ENCODE measurements around the gene SNTG2.
"Not testable (repeated sequence)": the region's sequence is repeated elsewhere in the genome, so short reads cannot be mapped to it uniquely, and the experiment has no call there.

Gene SNTG2

DNA sequence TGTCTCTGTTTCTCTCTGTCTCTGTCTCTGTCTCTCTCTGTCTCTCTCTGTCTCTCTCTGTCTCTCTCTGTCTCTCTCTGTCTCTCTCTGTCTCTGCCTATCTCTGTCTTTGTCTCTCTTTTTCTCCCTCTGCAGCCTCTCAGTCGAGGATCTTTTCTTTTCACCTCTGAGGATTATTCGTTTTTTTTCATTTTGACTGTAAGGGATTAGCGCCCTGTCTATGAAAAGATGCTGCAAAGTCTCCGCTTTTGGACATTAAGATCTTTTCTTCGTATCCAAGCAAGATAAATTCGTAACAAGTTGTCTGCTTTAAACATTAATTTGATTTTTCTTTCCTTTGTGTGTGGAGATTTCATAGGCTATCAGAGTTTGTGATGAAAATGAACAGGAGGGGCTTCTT, 271.4 kb downstream of the SNTG2 start:
- H3K4me1 Mint-ChIP-seq, result peaks cover 1% of the 10 kb centered on the region
- no peak for ATAC-seq
- H3K4me3 Mint-ChIP-seq, result no peak overlapping the region
- H3K27me3 Mint-ChIP-seq, result peaks cover 2% of the 10 kb centered on the region
- H3K27ac Mint-ChIP-seq, result no peak overlapping the region
- peaks cover 3% of the 10 kb centered on the region for H3K9me3 Mint-ChIP-seq
- H3K36me3 Mint-ChIP-seq (ENCODE audit: low read depth), result no peaks in the 10 kb centered on the region
- no peak for DNase-seq

DNA sequence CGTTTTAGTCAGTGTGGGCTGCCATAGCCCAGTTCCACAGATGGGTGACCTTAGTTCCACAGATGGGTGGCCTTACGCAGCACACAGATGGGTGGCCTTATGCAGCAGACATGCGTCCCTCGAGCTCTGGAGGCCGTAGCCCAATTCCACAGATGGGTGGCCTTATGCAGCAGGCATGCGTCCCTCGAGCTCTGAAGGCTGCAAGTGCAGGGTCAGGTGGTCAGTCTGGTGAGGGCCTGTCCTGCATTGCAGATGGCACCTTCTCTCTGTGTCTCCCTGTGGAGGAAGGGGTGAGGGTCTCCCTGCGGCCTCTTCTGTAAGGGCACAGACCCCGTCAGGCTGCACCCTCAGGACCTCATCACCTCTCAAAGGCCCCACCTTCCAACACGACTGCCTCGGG, 273.1 kb downstream of the SNTG2 start:
- no peak overlapping the region for H3K4me3 Mint-ChIP-seq
- peaks cover 2% of the 10 kb centered on the region for H3K27me3 Mint-ChIP-seq
- peaks cover 1% of the 10 kb centered on the region for H3K4me1 Mint-ChIP-seq
- DNase-seq, result no peak
- H3K27ac Mint-ChIP-seq, result no peak overlapping the region
- H3K9me3 Mint-ChIP-seq, result peaks cover 3% of the 10 kb centered on the region
- H3K36me3 Mint-ChIP-seq (ENCODE audit: low read depth), result no peaks in the 10 kb centered on the region
- no peak for ATAC-seq

DNA sequence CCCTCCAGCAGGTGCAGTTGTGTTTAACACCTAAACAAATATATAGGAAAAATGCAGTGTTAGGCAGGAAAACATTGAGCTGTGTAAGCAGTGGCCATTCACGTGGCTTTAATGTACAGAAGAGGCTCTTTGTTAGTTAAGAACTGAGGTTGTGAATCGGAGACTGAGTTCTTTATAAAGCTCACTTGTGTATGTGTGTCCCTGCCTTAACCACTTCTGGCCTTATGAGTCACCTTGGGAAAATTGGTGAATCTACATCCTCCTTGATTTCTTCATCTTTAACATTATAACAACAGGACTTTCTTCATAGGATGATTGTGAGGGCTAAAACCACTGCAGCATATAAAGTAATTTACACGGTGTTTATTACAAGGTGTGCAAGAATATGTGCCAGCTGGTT, 274.3 kb downstream of the SNTG2 start:
- Mint-ChIP-seq H3K9me3 (peaks cover 3% of the 10 kb centered on the region), H3K4me1 (peaks cover 1% of the 10 kb centered on the region), H3K27ac (no peak overlapping the region), H3K27me3 (peaks cover 2% of the 10 kb centered on the region), H3K4me3 (no peak overlapping the region), H3K36me3 (ENCODE audit: low read depth) (no peaks in the 10 kb centered on the region)
- ATAC-seq (no peak), DNase-seq (no peak)

DNA sequence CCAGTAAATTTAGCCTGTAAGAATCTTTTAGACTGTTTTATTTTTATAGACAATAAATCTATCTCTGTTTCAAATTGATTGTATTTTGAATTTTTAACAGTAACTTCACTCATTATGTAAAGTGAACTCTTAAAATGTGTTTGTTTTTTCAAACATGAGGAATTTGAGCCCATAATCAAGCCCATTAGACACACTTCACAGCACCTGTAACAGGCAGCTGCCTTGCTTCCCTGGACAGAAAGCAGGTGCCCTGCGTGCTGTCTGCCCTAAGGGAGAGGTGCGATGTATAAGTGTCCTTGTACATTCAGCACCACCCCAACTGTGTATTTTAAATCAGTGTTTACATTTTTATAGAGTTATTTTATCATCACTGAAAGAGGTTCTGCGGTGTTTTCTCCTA, 276.1 kb downstream of the SNTG2 start:
- Mint-ChIP-seq H3K9me3 (peaks cover 3% of the 10 kb centered on the region), H3K27ac (no peak overlapping the region), H3K4me1 (no peaks in the 10 kb centered on the region), H3K27me3 (no peaks in the 10 kb centered on the region), H3K4me3 (no peak overlapping the region), H3K36me3 (ENCODE audit: low read depth) (no peaks in the 10 kb centered on the region)
- ATAC-seq (no peak), DNase-seq (no peak)

DNA sequence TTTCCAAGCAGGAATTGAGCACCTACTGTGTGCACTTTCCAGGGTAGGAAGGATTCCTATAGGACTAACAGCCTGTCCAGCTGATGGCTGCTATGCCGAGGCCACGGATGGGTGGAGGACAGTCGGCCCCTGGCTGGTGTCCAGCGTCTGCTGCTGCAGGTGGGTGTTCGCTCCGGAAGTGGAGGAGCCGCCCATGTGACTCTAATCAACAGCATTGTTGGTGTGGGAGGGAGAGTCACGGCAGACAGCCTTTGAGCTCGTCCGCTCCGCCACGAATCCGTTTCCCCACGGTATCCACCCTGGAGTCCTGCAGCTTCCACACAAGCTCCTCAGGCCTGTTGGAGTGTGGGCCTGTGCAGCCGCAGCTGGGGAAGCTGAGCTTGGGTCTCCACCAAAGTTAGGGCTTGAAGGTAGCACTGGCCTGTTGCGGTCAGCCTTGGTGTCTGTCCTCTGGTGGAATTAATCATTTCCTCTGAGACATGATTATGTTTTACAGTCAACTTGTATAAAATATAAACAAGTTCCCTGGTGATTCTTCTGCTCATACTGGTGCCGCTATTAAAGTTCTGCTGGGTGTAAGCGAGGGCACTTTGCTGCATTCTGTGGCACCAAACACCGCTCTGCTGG, 276.7 kb downstream of the SNTG2 start:
- Mint-ChIP-seq H3K9me3 (no peaks in the 10 kb centered on the region), H3K36me3 (ENCODE audit: low read depth) (no peaks in the 10 kb centered on the region), H3K4me3 (no peak overlapping the region), H3K4me1 (no peaks in the 10 kb centered on the region), H3K27ac (no peak overlapping the region), H3K27me3 (no peaks in the 10 kb centered on the region)
- DNase-seq (no peak), ATAC-seq (no peak)

DNA sequence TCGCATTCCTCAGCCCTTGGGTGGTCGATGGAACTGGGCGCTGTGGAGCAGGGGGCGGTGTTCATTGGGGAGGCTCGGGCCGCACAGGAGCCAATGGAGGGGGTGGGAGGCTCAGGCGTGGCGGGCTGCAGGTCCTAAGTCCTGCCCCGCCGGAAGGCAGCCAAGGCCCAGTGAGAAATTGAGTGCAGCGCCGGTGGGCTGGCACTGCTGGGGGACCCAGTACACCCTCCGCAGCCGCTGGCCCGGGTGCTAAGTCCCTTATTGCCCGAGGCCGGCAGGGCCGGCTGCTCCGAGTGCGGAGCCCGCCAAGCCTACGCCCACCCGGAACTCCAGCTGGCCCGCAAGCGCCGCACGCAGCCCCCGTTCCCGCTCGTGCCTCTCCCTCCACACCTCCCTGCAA, 278.9 kb downstream of the SNTG2 start:
- not testable (repeated sequence) for H3K9me3 Mint-ChIP-seq; H3K4me3 Mint-ChIP-seq; H3K4me1 Mint-ChIP-seq; ATAC-seq; H3K36me3 Mint-ChIP-seq (ENCODE audit: low read depth); DNase-seq; H3K27me3 Mint-ChIP-seq; H3K27ac Mint-ChIP-seq

DNA sequence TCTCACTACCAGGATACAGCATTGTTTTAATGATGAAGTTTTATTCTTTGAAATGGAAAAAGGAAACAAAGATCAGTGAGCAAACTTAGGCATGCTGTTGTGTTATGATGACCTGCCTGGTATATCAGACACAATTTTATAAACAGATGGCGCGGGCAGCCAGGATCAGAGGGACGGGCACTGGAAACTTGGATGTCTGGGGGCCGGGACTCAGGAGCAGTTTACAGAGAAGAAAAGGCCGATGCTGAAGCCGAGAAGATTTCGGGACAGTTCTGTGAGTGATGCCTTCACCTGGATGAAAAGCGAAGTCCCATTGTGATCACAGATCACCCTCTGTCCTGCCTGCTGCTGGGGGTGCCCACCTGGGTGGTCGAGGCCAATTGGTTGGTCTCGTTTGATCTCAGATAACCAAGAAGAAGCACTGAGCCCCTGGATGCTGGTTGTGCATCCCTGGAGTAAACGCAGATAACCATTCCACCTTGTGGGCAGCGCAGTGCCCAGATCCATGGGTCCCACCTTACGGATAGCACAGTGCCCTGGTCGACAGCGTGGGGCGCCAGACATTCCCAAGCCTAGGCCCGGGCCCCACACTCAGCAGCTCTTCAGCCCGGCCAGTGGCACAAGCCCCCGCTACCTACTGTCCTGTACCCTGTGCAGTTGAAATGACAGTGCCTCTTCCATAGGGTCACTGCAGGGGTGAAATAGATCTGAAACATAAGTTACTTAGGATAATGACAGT, 279.7 kb downstream of the SNTG2 start:
- Mint-ChIP-seq H3K4me3 (no peak overlapping the region), H3K4me1 (no peaks in the 10 kb centered on the region), H3K9me3 (no peaks in the 10 kb centered on the region), H3K27me3 (no peaks in the 10 kb centered on the region), H3K36me3 (ENCODE audit: low read depth) (no peaks in the 10 kb centered on the region), H3K27ac (no peak overlapping the region)
- DNase-seq (no peak), ATAC-seq (no peak)

DNA sequence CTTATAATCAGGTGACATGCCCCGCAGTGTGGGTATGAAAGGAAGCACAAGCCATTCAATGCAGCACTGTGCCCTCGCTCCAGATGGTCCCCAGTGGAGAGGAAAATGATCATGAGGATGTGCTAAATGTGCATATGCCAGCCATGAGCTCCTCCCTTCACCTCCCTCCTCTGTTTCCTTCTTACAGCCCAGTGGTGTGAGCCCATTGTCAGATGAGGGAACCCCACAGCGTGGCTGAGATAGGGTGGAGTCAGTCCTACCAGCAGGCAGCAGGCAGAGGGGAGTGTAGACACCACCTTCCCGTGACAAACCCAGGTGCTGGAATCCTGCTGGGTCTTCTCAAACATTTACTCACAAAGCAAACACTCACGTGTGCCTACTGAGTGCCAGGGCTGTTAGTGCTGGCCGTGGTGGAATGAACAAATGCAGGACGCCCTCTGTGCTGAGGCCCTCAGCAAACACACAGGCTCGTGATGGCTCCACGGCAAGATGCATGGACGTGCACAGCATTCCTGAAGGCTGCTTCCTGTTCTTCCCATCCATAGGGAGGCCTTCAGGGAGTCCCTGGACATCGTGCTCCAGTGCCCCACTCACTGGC, 280.9 kb downstream of the SNTG2 start:
- H3K27me3 Mint-ChIP-seq, result no peaks in the 10 kb centered on the region
- H3K9me3 Mint-ChIP-seq, result no peaks in the 10 kb centered on the region

DNA sequence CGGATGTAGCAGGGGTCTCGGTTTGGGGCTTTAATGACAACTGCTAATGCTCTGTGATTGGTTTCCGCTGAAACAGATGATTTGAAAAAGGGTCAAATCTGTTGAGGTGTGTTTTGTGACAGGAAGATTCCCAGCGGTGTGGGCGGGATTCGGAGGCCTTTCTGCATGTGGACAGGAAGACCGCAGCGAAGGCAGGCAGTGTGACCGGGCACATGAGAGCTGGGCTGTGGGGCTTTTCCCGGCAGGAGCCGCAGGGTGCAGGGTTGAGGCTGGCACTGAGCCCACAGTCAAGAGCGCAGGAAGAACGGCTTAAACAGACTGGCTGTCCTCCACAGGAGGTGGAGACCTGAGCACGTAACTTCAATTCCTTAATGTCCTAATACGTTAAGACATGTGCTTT, 282.6 kb downstream of the SNTG2 start:
- no peak for DNase-seq
- Mint-ChIP-seq H3K9me3 (no peaks in the 10 kb centered on the region), H3K4me1 (peaks cover 2% of the 10 kb centered on the region), H3K4me3 (no peak overlapping the region), H3K27ac (no peak overlapping the region), H3K36me3 (ENCODE audit: low read depth) (no peaks in the 10 kb centered on the region), H3K27me3 (no peaks in the 10 kb centered on the region)
- no peak for ATAC-seq

More for the DNA sequence above, 280.9 kb downstream of the SNTG2 start:
- ATAC-seq (no peak), DNase-seq (no peak)
- Mint-ChIP-seq H3K4me1 (no peaks in the 10 kb centered on the region), H3K36me3 (ENCODE audit: low read depth) (no peaks in the 10 kb centered on the region), H3K27ac (no peak overlapping the region), H3K4me3 (no peak overlapping the region)

DNA sequence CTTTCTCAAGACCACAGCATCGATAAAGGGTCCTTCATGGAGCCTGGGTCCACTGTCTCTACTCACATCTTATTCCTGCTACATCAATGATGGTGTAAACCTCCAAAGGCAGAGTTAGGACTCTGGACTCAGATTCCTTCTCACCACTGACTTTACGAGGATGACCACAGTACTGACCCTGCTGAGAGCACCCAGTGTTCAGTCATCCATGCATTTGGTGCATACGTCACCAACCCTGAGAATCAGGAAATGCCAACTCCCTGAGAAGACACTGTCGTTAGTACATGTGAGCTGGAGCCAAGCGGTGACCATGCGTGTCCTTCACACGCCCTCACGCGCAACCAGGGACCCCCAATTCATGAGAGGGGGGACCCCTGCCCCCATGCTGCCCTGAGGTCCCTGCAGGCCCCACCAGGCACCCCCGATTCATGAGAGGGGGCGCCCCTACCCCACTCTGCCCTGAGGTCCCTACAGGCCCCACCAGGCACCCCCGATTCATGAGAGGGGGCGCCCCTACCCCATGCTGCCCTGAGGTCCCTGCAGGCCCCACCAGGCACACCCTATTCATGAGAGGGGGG, 284.2 kb downstream of the SNTG2 start:
- Mint-ChIP-seq H3K36me3 (ENCODE audit: low read depth) (no peaks in the 10 kb centered on the region), H3K27me3 (no peaks in the 10 kb centered on the region), H3K4me1 (peaks cover 4% of the 10 kb centered on the region), H3K27ac (no peak overlapping the region), H3K9me3 (no peaks in the 10 kb centered on the region), H3K4me3 (no peak overlapping the region)
- ATAC-seq, result no peak
- no peak for DNase-seq

DNA sequence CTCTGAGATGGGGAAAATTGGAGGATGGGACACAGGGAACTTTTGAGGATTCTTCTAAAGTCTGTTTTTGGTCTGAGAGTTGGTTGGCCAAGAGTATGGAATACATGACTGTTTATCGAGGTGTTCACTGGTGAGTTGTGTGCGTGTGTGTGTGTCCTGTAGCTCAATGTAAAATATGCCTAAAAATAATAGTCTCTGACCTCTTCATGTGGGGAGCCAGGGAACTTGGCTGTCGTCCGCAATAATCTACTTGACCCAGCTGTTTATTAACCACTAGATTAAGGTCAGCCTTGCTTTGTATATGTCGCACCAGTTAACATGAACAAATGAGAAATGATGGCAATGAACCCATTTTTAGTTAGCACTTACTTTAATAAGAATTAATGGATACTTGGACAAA, 285.2 kb downstream of the SNTG2 start:
- Mint-ChIP-seq H3K27ac (no peak overlapping the region), H3K36me3 (ENCODE audit: low read depth) (no peaks in the 10 kb centered on the region), H3K27me3 (no peaks in the 10 kb centered on the region), H3K9me3 (no peaks in the 10 kb centered on the region), H3K4me3 (no peak overlapping the region), H3K4me1 (peaks cover 4% of the 10 kb centered on the region)
- DNase-seq (no peak), ATAC-seq (no peak)

DNA sequence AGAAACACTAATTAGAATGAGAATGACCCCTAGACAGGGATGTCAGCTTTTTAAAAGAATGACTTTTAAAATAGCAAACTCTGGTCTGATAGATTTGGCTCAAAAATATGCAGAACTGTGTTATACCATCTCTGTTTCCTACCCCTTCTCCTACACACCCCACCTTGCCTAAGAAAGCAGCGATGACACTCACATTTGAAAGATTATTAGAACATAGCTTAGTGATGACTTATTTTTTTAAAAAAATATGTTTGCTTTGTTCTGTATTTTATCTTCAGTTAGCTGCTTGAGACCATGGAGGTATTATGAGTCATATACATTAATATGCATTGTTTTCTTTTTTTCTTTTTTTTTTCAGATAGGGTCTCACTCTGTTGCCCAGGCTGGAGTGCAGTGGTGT, 286.0 kb downstream of the SNTG2 start:
- Mint-ChIP-seq H3K36me3 (ENCODE audit: low read depth) (no peaks in the 10 kb centered on the region), H3K4me1 (peaks cover 4% of the 10 kb centered on the region), H3K27me3 (no peaks in the 10 kb centered on the region), H3K27ac (no peak overlapping the region), H3K4me3 (no peak overlapping the region), H3K9me3 (no peaks in the 10 kb centered on the region)
- ATAC-seq (no peak), DNase-seq (no peak)

DNA sequence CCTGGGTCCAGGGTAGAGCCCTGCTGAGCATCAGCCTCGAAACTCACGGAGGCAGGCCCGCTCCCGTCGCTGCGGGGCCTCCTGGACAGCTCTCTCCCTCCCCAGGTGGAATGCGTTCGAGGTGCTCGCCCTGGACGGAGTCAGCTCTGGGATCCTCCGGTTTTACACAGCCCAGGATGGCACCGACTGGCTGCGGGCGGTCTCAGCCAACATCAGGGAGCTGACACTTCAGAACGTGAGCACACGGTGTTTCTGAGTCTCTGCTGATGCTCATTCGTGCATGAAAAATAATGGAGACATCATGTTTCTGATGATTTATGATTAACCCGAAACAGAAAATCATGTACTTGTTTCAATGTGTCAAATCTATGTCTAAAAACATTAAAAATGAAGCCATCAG, 287.1 kb downstream of the SNTG2 start:
- H3K9me3 Mint-ChIP-seq, result no peaks in the 10 kb centered on the region
- no peak overlapping the region for H3K4me3 Mint-ChIP-seq
- no peak for ATAC-seq
- H3K4me1 Mint-ChIP-seq, result peaks cover 4% of the 10 kb centered on the region
- H3K27me3 Mint-ChIP-seq, result no peaks in the 10 kb centered on the region
- no peaks in the 10 kb centered on the region for H3K36me3 Mint-ChIP-seq (ENCODE audit: low read depth)
- no peak for DNase-seq
- no peak overlapping the region for H3K27ac Mint-ChIP-seq

DNA sequence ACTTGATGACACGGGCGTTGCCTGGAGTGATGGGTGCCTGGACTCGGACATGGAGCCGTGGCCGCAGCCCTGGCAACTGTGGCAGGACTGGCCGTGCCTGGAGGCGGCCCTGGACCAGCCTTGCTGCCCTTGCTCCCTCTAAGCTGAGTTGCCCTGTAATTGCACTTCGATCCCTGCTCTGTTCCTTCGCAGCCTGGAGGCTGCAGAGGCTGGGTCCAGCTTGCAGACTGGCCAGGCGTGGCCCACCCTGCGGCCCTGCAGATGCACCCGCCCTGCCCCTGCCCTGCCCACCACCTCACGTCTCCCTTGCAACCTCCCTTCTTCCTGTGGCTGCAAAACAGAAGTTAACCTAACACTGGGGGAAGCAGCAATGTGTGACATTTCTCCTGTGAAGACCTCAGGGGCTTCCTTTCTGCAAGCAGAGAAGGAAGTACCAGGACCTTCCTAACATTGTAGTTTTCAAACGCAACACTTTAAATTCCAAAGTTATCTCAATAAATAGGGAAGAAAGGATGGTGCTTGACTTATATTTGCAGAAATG, 288.0 kb downstream of the SNTG2 start:
- H3K4me3 Mint-ChIP-seq, result no peak overlapping the region
- H3K4me1 Mint-ChIP-seq, result peaks cover 4% of the 10 kb centered on the region
- no peaks in the 10 kb centered on the region for H3K36me3 Mint-ChIP-seq (ENCODE audit: low read depth)
- H3K27ac Mint-ChIP-seq, result no peak overlapping the region
- H3K27me3 Mint-ChIP-seq, result no peaks in the 10 kb centered on the region
- DNase-seq, result no peak
- no peaks in the 10 kb centered on the region for H3K9me3 Mint-ChIP-seq
- no peak for ATAC-seq

DNA sequence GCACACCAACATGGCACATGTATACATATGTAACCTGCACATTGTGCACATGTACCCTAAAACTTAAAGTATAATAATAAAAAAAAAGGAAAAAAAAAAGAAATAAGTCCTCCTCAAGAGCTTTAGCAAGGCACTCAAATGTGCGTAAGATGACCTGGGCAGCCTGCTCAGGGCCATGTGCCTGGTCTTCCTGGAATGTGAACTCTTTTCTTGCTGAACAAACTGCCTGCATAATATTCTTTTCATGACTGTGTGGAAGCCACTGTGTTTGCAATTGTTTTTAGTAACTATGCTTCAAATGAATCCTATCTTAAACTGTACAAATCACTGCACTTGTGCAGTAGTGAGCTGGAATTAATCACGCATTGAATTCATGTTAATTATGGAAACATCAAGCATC, 294.5 kb downstream of the SNTG2 start:
- Mint-ChIP-seq H3K27ac (no peak overlapping the region), H3K4me1 (peaks cover 1% of the 10 kb centered on the region), H3K9me3 (no peaks in the 10 kb centered on the region), H3K27me3 (peaks cover under 1% of the 10 kb centered on the region), H3K36me3 (ENCODE audit: low read depth) (no peaks in the 10 kb centered on the region), H3K4me3 (no peak overlapping the region)
- no peak for ATAC-seq
- no peak for DNase-seq

Measured in activated naive CD8-positive, alpha-beta T cell treated with anti-CD3 and anti-CD28 coated beads, Interleukin-2, amount 50 U/mL, for 24 hours (primary cell).